Epithelial cell of esophagus (primary cell): Measurements from ENCODE around the gene DNAJC7.

Experiments
- DNase-seq: peaks from one replicate; pipeline ENCODE4 v3.0.0; 2010; ENCODE audit warnings: low read depth
- H3K4me3 ChIP-seq: 2 replicates; pipeline ENCODE4 v1.5.1; 2011; ENCODE audit warnings: mild to moderate bottlenecking, low read length, control low read depth
- CTCF ChIP-seq: IDR thresholded peaks from 2 replicates; pipeline ENCODE4 v1.5.1; 2011; ENCODE audit warnings: low read depth, mild to moderate bottlenecking, low read length, control low read depth, inconsistent platforms; ENCODE audit not compliant: insufficient read depth; ENCODE audit errors: missing control alignments

DNAJC7 gene

GRCh38 chr17:42041619-42042018 is 24.4 kb upstream of the DNAJC7 start:
- TF ChIP-seq CTCF = no peak
- H3K4me3 ChIP-seq = no peak overlapping the region
- DNase-seq = no peak

GRCh38 chr17:42040818-42041217 is 23.6 kb upstream of the DNAJC7 start:
- H3K4me3 ChIP-seq = no peak overlapping the region
- no peak for DNase-seq
- TF ChIP-seq CTCF = no peak

- no peak overlapping the region for H3K4me3 ChIP-seq
- DNase-seq = no peak
- TF ChIP-seq CTCF = no peak
These were observed 22.8 kb upstream of the DNAJC7 start for GRCh38 chr17:42039794-42040763.

- DNase-seq = no peak
- no peak for TF ChIP-seq CTCF
- H3K4me3 ChIP-seq = no peak overlapping the region
These were observed 21.2 kb upstream of the DNAJC7 start for GRCh38 chr17:42038221-42038973.

GRCh38 chr17:42034059-42034458 is 16.8 kb upstream of the DNAJC7 start:
- no peak for DNase-seq
- no peak overlapping the region for H3K4me3 ChIP-seq
- TF ChIP-seq CTCF = no peak

GRCh38 chr17:42031584-42031983 is 14.3 kb upstream of the DNAJC7 start:
- H3K4me3 ChIP-seq = no peak overlapping the region
- no peak for DNase-seq
- TF ChIP-seq CTCF = no peak
